Inflammatory macrophage (primary cell): ENCODE measurements around the gene TBC1D2B.

Experiments
- DNase-seq, 2 donors: peaks; one replicate each; pipeline ENCODE4 v3.0.0-alpha.2; 2020 to 2022
- total RNA-seq, 18 experiments: gene quantifications; one replicate each; lab custom pipeline; 2026; ENCODE audit warnings: mixed read lengths in 6 of 18, inconsistent platforms in 2 of 18; lab: John Stamatoyannopoulos, UW

The TBC1D2B gene
- 48.8 to 139 (median 107) reads per million in 18 experiments for total RNA-seq

DNA sequence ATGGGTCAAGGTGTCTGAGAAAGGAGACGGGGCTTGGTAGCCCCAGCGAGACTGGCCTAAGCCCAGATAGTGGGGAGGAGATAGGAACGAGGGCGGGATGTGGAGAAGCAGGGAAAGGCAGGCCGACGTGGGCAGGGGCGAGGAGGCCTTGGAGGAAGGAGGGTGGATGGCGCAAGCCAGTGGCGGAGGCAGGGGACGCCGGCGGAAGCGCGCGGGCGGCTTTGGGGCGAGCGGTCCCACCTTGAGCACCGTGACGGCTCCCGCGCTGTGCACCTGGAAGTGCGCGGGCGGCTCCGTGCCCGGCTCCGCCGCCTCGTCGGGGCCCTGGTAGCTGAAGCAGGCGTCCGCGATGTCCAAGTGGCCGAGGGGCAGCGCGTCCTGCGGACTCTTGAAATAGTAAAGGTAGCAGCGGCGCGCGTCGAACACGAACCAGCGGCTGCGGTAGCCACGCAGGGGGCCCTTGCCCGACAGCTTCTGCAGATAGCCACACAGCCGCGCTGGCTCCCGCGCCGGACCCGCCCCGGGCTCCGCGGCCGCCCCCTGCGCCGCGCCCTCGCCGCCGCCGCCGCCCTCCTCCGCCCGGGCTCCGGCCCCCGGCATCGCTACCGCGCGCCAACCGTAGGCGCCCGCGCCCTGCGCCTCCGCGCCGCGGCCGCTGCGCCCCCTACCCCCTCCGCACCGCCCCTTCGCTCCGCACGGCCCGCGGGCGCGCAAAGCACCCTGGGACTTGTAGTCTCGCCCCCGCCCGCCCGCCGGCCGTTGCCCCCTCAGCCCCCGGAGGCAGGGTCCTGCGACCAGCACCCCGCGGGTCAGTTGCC is at the start of gene TBC1D2B:
Gene TBC1D2B (minus strand): TSS at position 659 of the 818 bp plus-strand sequence. CDS start 59 bp downstream, at position 600.
- DNase-seq: peak; percentile 39 to 67

GRCh38 chr15:78125267-78125666 is 47.8 kb upstream of the TBC1D2B start:
- no peak for DNase-seq

DNA sequence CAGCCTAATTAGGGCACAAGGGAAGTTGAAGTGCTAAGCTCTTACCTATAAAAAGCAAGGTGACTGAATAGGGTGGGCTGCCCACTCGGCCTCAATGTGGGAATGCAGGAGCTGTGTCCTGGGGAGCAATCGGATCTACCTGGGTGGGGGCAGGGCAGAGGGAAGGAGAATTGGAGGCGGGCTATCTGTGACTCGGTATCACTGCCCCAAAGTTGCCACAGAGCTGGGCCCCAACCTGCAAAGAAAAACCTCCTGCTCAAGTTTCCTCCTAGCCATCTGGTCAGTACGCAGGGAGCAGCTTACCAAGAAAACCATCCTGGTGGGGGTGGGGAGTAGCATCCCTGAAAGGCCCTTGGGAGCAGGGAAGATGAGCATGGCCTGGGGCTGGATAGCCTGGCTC is 43.0 kb upstream of the TBC1D2B start:
- DNase-seq: no peak

DNA sequence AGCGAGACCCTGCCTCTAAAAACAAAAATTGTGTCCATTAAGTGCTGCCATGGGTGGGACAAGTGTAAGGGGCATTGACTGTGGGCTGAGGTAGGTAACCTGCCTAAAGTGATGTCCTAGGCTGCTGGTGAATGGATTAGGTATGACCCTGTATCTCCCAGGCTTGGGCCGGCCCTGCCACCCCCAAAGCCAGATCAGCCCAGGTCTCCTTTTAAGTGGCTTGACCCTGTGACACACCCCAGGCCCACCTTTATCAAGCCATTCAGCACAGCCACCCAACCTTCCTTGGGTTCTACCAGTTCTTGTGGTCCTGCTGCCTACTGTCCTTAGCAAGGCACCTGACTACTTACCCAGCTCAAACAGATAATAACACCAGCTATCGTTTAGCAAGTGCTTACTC is 35.0 kb upstream of the TBC1D2B start:
- DNase-seq: no peak

- no peak for DNase-seq
Measured at GRCh38 chr15:78111788-78112187, 34.3 kb upstream of the TBC1D2B start.

- DNase-seq: no peak
Measured at GRCh38 chr15:78110916-78111475, 33.5 kb upstream of the TBC1D2B start.

GRCh38 chr15:78110096-78110495 is 32.6 kb upstream of the TBC1D2B start:
- DNase-seq: no peak

DNA sequence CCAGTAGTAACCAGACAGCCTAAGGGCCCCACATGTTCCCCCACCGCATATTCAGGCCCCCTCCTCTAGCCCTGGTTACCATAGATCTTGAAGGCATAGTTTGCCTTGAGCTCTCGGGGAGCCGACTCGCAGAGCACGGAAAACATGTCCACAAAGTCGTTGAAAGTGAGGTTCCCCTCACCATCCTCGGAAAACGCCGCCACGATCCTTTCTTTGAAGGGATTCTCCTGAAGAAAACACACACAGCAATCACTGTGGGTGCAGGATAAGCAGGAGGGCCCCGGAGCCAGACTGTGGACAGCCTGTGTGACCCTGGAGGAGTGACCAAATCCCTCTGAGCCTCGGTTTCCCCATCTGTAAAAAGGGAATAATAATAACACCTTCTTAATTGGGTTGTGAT is 31.6 kb upstream of the TBC1D2B start:
- DNase-seq: no peak

GRCh38 chr15:78108300-78109084 is 31.0 kb upstream of the TBC1D2B start:
- peak; percentile 90 to 93 for DNase-seq

GRCh38 chr15:78107471-78107870 is 30.0 kb upstream of the TBC1D2B start:
- DNase-seq: no peak

DNA sequence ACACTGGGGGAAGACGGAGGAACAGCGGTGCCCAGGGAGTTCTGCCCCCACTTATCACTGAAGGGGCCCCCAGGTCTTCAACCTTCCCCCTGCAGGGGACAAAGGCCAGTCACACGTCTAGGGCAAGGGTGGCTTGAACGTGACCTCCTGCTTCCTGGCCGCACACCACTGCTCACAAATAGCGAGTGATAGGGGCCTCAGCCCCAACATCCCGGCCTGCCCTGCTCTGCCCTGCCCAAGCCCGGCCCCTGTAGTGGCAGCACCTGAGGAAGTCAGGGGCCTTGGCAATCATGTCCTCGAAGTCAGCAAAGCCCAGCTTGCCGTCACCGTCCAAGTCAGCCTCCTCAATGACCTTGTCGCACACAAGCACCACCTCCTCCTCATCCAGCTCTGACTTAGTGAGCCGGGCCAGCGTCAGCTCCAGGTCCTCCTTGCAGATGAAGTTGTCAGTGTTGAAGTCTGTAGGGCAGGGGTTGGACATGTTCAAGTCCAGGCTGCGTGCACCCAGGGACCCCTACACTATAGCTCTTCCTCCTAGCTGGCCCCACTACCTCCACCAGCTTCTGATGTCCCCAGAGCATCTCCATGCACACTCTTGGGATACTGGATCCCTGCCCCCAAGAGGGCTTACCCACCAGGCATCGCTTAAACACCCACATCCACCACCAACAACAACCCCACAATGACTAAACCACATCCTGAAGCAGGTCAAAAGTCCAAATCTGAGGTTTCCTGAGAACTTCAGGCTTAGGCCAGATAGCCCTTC is 28.1 kb upstream of the TBC1D2B start:
- peak in 1 of 2 donors; percentile 40 for DNase-seq

GRCh38 chr15:78104566-78105475 is 27.3 kb upstream of the TBC1D2B start:
- DNase-seq: no peak

DNA sequence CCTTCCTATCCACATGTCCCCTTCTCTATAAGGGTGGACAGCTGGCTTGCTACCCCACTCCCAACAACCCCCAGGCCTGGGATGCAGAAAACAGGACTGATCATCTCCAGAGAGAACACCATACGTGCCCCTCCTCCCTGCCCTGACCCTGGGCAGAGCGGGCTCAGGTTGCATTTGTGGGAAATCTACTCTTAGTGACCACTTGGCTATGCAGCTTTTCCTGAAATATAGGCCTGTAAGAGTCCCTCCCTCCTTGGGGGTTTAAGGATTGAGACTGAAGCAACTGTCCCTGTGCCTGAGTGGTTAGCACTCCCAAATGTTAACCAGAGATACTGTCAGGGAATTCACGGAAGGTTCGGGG is 26.6 kb upstream of the TBC1D2B start:
- no peak for DNase-seq

- peak; percentile 46 to 54 for DNase-seq
Measured at GRCh38 chr15:78103406-78104118, 26.1 kb upstream of the TBC1D2B start.

DNA sequence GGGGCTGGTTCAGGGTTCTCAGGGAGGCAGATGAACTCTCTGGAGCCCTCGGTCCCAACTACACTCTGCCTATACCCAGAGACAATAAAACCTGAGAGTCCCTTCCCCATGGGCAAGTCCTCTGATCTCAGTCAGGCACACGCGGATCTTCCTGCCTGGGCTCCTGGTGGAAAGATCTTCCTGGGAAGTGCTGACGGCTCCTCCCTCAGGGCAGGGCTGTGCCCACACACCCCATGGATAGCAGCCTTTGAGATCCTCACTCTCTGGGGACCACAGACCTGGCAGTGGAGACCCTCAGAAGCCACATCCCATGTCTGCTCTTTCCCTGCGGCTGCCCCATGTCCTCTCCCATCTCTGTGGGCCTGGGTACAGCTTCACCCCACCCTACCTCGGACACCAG is 25.2 kb upstream of the TBC1D2B start:
- no peak for DNase-seq

- DNase-seq: no peak
Measured at GRCh38 chr15:78102211-78102610, 24.7 kb upstream of the TBC1D2B start.

- DNase-seq: no peak
Measured at GRCh38 chr15:78101423-78102105, 24.1 kb upstream of the TBC1D2B start.

DNA sequence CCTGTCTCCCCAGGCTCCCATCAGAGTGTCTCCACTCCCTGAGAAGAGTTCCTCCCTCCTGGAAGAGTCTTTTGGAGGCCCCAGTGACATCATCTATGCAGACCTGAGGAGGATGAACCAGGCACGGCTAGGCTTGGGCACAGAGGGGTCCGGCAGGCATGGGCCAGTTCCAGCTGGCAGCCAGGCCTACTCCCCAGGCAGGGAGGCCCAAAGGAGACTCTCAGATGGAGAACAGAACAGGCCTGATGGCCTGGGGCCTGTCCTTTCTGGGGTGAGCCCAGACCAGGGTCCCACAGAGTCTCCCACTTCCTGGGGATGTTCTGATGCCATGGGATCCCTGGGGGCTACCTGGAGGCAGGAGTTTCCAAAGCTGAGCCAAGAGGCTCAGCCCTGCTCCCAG is 23.4 kb upstream of the TBC1D2B start:
- DNase-seq: no peak

DNA sequence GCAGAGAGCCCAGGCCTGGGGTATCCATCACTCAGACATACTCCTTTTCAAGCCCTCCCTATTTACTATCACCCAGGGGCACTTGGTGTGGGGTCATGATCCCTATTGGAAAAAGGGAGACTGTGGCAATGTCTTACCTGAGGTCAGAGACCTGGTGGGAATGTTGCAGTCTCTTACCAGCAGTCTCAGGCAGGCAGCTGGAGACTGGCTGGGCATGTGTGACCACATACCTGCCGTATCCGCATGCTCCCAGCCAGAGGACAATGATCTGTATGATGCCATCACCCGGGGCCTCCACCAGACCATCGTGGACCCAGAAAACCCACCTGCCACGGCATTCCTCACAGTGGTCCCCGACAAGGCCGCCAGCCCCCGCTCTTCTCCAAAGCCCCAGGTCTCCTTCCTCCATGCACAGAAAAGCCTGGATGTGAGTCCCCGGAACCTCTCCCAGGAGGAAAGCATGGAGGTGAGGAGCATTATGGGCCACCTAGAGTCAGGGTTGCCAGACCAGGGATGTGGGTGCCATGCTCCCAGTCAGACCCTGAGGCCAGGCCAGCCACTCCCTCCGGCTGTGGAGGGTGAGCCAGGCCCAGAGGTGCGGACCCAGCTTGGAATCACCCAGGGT is 20.7 kb upstream of the TBC1D2B start:
- no peak for DNase-seq

DNA sequence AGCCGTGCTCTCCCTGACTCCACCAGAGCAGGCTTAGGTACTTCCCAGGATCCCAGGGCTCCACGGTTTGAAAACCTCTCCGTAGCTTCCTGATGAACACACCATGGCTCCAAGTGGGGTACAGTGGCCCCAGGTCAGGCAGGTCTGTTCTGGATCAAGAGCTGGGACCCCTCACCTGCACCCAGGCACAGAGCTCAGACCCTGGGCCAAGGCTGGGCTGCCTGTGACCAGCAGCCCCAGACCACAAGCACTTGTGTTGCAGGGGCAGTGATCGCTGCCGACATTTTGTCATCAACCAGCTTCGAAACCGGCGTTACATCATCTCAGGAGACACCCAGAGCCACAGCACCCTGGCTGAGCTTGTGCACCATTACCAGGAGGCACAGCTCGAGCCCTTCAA is 20.2 kb upstream of the TBC1D2B start:
- DNase-seq: no peak
